ENCODE results near the gene MOSPD3.

Gene MOSPD3

GRCh38 chr7:100586266-100587025 is 25.9 kb upstream of the MOSPD3 start, which contains the start of gene FBXO24:
Gene FBXO24, plus strand, starts transcription at chr7:100586328. Its CDS starts 298 bp downstream, at chr7:100586626.
- intact Hi-C loops (cut with DNase I): loop anchor here (5.0 kb wide), 2 partner anchors 86 to 106 kb away; partner anchors contain the start of genes GIGYF1 and GNB2
- peak; percentile 99 to 100 (median 100) for DNase-seq

- peak in 1 of 10 donors; percentile 42 for DNase-seq
- intact Hi-C loops (cut with DNase I): loop anchor here (5.0 kb wide), 2 partner anchors 84 to 104 kb away; partner anchors contain the start of genes GIGYF1 and GNB2
These were observed 23.9 kb upstream of the MOSPD3 start for GRCh38 chr7:100588438-100588837.

- DNase-seq: no peak
- intact Hi-C loops (cut with DNase I): loop anchor here (5.0 kb wide), 2 partner anchors 83 to 103 kb away; partner anchors contain the start of genes GIGYF1 and GNB2
These were observed 22.9 kb upstream of the MOSPD3 start for GRCh38 chr7:100589341-100589947.

- intact Hi-C loops (cut with DNase I): no loop called here
- peak in 1 of 10 donors; percentile 50 for DNase-seq
These were observed 22.1 kb upstream of the MOSPD3 start for GRCh38 chr7:100590077-100590737.

- intact Hi-C loops (cut with DNase I): no loop called here
- DNase-seq: peak in 1 of 10 donors; percentile 61
These were observed 20.7 kb upstream of the MOSPD3 start for GRCh38 chr7:100591596-100591995.

GRCh38 chr7:100595188-100595587 is 17.2 kb upstream of the MOSPD3 start:
- DNase-seq: no peak
- intact Hi-C loops (cut with DNase I): no loop called here

- intact Hi-C loops (cut with DNase I): no loop called here
- no peak for DNase-seq
These were observed 13.9 kb upstream of the MOSPD3 start for GRCh38 chr7:100598425-100598824.

GRCh38 chr7:100599911-100600729 is 12.2 kb upstream of the MOSPD3 start:
- intact Hi-C loops (cut with DNase I): no loop called here
- no peak for DNase-seq

- intact Hi-C loops (cut with DNase I): no loop called here
- no peak for DNase-seq
These were observed 11.7 kb upstream of the MOSPD3 start for GRCh38 chr7:100600730-100601038.

- intact Hi-C loops (cut with DNase I): no loop called here
- no peak for DNase-seq
These were observed 9.2 kb upstream of the MOSPD3 start for GRCh38 chr7:100602889-100603725.

GRCh38 chr7:100603726-100604027 is 8.7 kb upstream of the MOSPD3 start:
- intact Hi-C loops (cut with DNase I): no loop called here

GRCh38 chr7:100604028-100604975 is 8.0 kb upstream of the MOSPD3 start:
- intact Hi-C loops (cut with DNase I): no loop called here
- DNase-seq: peak in 5 of 10 donors; percentile 37 to 87 (median 58)

More at GRCh38 chr7:100603726-100604027, 8.7 kb upstream of the MOSPD3 start:
- no peak for DNase-seq

GRCh38 chr7:100604976-100605911 is 7.1 kb upstream of the MOSPD3 start:
- intact Hi-C loops (cut with DNase I): no loop called here
- peak in 1 of 10 donors; percentile 85 for DNase-seq

- DNase-seq: no peak
- intact Hi-C loops (cut with DNase I): no loop called here
These were observed 6.0 kb upstream of the MOSPD3 start for GRCh38 chr7:100606313-100606712.

GRCh38 chr7:100607111-100607510 is 5.2 kb upstream of the MOSPD3 start:
- no peak for DNase-seq
- intact Hi-C loops (cut with DNase I): no loop called here

- no peak for DNase-seq
- intact Hi-C loops (cut with DNase I): loop anchor here (5.0 kb wide), 1 partner anchor 62 kb away; the partner anchor contains the start of gene GNB2
These were observed 2.4 kb upstream of the MOSPD3 start for GRCh38 chr7:100609958-100610357.

GRCh38 chr7:100612730-100613390 is 520 bp downstream of the MOSPD3 start:
- intact Hi-C loops (cut with DNase I): loop anchor here (5.0 kb wide), 1 partner anchor 59 kb away; the partner anchor contains the start of gene GNB2
- DNase-seq: no peak

Data from posterior cingulate gyrus (tissue), 11 donors.